Kidney (tissue), 14 donors: ENCODE data around the gene CAMK2B. TPM values are rescaled to one million over a fixed set of nuclear protein-coding genes. Genes with fewer than 3 reads are reported as not detected.

Source experiments
- DNase-seq, 5 donors: peaks; one replicate each; pipeline ENCODE4 v3.0.0-alpha.2; 2013 to 2020
- FAIRE-seq: peaks from 2 replicates; lab custom pipeline; 2012; peaks lifted over from hg19 to GRCh38; lab: Jason Lieb, UNC
- H3K27ac ChIP-seq, 2 donors: one replicate each; pipeline ENCODE4 v1.7.0; 2013; ENCODE audit warnings: low read depth in 2 of 2, low read length in 2 of 2, inconsistent platforms in 1 of 2
- H3K27me3 ChIP-seq: one replicate; pipeline ENCODE4 v1.7.1; 2013; ENCODE audit warnings: low read length, inconsistent platforms; ENCODE audit not compliant: control insufficient read depth, insufficient read depth
- H3K36me3 ChIP-seq, 3 donors: one replicate each; pipeline versions ENCODE4 v1.7.0 to v1.7.1; 2013; ENCODE audit warnings: low read length in 3 of 3, control low read depth in 1 of 3, inconsistent platforms in 1 of 3; ENCODE audit not compliant: insufficient read depth in 3 of 3, control insufficient read depth in 2 of 3
- H3K4me1 ChIP-seq, 3 donors: one replicate each; pipeline versions ENCODE4 v1.7.0 to v1.7.1; 2013; ENCODE audit warnings: low read length in 3 of 3, inconsistent platforms in 1 of 3, low read depth in 1 of 3; ENCODE audit not compliant: control insufficient read depth in 2 of 3, insufficient read depth in 2 of 3
- H3K4me3 ChIP-seq, 3 donors: one replicate each; pipeline versions ENCODE4 v1.7.0 to v1.8.1; 2013; ENCODE audit warnings: low read length in 3 of 3, control low read depth in 1 of 3, inconsistent platforms in 1 of 3
- H3K9ac ChIP-seq, 3 donors: one replicate each; pipeline versions ENCODE4 v1.7.0 to v1.7.1; 2013; ENCODE audit warnings: low read length in 3 of 3, control low read depth in 1 of 3, inconsistent platforms in 1 of 3
- H3K9me3 ChIP-seq, 3 donors: one replicate each; pipeline versions ENCODE4 v1.7.0 to v1.7.1; 2013; ENCODE audit warnings: low read length in 3 of 3, control low read depth in 1 of 3, inconsistent platforms in 1 of 3; ENCODE audit not compliant: control insufficient read depth in 2 of 3, insufficient read depth in 1 of 3
- CTCF ChIP-seq: IDR thresholded peaks from 3 replicates; pipeline ENCODE4 v1.5.1; 2012; ENCODE audit warnings: mild to moderate bottlenecking, moderate library complexity, borderline replicate concordance; ENCODE audit not compliant: insufficient read depth; ENCODE audit errors: extremely low read depth
- intact Hi-C: fragments of 100-400 bp; cut with DNase I; formaldehyde crosslinking; loops from one replicate; pipeline ENCODE4 v1.11.1; 2022
- polyA plus RNA-seq: library from polyadenylated mRNA; stranded (reverse); fragments of 350-450 nt; fragmentation: Illumina TruSeq; extraction: RNeasy Lipid Tissue Mini Kit (QIAGEN cat#74804); gene quantifications from one replicate; pipeline ENCODE4 v1.2.3, GENCODE V29; 2014; ENCODE audit warnings: low read depth, low replicate concordance; ENCODE audit not compliant: insufficient read depth
- total RNA-seq: library from RNA; stranded (reverse); fragmentation: NEBNext Ultra II Directional; extraction: Animal tissue kit (Norgen Biotek cat#: 25700); gene quantifications from one replicate; pipeline ENCODE4 v1.2.1, GENCODE V29; 2021
- donor health status: control.
- donor health status: control.
- donor health status: control.
- donor health status: control.
- donor health status: control.
- donor health status: DM: yes; HTN: yes; CAD: no.
- donor health status: Normal renal cell carcinoma (clear cell type).

The CAMK2B gene
- total and polyA plus RNA-seq, 2 donors from 2014 or later, result 1.1 to 3.2 TPM

DNA sequence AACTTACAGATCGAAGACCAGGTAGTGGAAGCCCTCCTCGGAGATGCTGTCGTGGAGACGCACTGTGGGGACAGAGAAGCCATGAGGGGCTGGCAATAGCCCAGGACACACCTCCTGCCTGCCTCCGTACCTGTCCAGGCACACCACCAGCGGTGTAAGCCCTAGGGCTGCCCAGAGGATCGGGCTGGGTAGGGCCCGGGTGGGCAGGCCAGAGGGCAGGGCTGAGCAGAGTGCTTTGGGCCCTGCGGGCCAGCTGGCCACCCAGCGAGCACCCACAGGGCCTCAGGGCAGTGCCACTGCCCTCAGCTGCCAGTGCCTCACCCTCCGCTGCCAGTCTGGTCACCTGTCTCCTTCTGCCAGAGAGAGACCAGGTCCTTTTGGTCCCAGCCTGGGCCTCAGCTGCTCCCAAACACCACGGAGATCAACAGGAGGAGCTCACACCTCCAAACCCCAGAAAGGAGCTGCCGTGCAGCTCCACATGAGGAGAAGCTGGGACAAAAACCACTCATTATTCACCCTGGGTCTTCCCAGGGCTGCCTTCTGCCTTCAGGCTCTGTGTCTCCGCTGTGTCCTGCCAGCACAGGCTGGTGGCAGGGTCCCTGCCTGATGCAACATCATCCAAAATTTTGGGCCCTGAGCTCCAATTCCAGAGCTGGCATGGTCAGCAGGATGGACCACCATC lies 66.4 kb downstream of the CAMK2B start:
- intact Hi-C loops, result no loop called here
- peaks cover 0 to 23% (median 6%) of the 10 kb centered on the region in 3 donors for H3K4me1 ChIP-seq
- TF ChIP-seq CTCF, result no peak
- no peak overlapping the region for H3K4me3 ChIP-seq
- DNase-seq (no peak), FAIRE-seq (no peak)
- H3K36me3 ChIP-seq, result no peaks in the 10 kb centered on the region
- H3K9ac ChIP-seq, result no peak overlapping the region
- no peaks in the 10 kb centered on the region for H3K9me3 ChIP-seq
- H3K27me3 ChIP-seq, result no peaks in the 10 kb centered on the region
- H3K27ac ChIP-seq, result peak overlapping the region; percentile 85 to 89

DNA sequence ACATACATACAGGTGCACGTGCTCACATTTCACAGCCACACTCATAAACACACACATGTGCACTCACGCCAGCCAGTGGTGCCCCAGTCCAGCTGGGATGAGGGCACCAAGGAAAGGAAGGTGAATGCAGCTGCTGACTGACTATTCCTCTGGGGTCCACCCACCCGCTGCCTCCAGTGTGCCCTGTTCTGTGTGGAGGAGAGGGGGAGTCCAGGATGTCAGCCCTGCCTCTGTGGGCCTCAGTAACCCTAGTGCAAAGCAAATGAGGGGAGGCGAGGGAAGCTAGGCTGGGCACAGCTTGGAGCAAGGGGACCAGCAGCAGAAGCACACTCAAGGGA lies 67.0 kb downstream of the CAMK2B start:
- H3K4me3 ChIP-seq, result no peak overlapping the region
- H3K36me3 ChIP-seq, result no peaks in the 10 kb centered on the region
- intact Hi-C loops, result no loop called here
- H3K4me1 ChIP-seq, result peaks cover 0 to 23% (median 6%) of the 10 kb centered on the region in 3 donors
- no peak for TF ChIP-seq CTCF
- no peaks in the 10 kb centered on the region for H3K27me3 ChIP-seq
- FAIRE-seq, result no peak
- H3K27ac ChIP-seq, result peak overlapping the region; percentile 85 to 89
- DNase-seq, result no peak
- H3K9me3 ChIP-seq, result no peaks in the 10 kb centered on the region
- H3K9ac ChIP-seq, result no peak overlapping the region

DNA sequence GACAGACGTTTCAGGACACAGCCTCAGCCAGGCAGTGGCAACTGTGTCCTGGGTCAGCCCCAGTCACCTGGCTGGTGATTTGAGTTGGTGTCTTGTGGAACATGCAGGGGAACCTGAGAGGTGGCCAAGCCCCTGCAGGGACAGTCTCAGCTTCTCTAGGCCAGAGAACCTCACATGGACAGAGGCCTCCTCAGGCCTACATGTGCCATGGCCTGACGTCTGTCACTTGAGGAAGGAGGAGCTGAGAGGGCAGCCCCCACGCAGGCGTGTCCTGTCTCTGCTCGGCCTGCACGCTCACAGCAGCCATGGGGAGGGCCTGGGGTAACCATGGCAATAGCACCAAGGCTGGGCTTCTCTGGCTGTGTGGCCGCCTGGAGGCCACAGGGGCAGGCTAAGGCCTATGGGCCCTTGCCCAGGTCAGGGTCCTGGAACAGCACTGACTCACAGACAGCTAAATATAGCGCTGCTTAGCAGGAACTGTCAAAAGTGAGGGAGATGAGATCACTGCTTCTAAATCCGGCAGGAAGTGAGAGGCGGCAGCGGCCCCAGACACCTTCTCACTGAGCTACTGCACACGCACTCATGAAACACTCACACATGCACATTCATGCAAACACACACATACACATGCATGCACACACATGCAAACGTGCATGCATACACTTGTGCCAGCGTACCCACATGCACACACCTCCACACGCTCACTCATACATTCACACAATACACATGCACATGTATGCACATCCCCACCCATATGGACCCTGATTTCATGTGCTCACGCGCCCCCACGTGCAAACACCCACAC lies 67.6 kb downstream of the CAMK2B start:
- Histone ChIP-seq H3K36me3 (no peaks in the 10 kb centered on the region), H3K9me3 (no peaks in the 10 kb centered on the region), H3K27ac (peak overlapping the region; percentile 52 to 67), H3K27me3 (no peaks in the 10 kb centered on the region), H3K4me3 (no peak overlapping the region), H3K4me1 (peaks cover 0 to 23% (median 6%) of the 10 kb centered on the region in 3 donors), H3K9ac (peak overlapping the region in 1 of 3 donors; percentile 51)
- FAIRE-seq (peak; percentile 38), DNase-seq (peak; percentile 79 to 97 (median 86))
- intact Hi-C loops, result no loop called here
- no peak for TF ChIP-seq CTCF
